Activated naive CD4-positive, alpha-beta T cell treated with anti-CD3 and anti-CD28 coated beads, Interleukin-2, amount 10 ng/mL, durations not matched to agents 7 days and 5 days (primary cell): ENCODE measurements around the gene WDR19.
"Not testable (repeated sequence)": the region's sequence is repeated elsewhere in the genome, so short reads cannot be mapped to it uniquely, and the experiment has no call there.

Experiments
- CTCF ChIA-PET: fragments of 350-600 bp; sonication (Branson Sonifier 250); formaldehyde crosslinking; loops from one replicate; lab custom pipeline; 2021; ENCODE audit warnings: antibody characterized with exemption; lab: Charles Lee
- DNase-seq: peaks from one replicate; pipeline ENCODE4 v3.0.0-alpha.2; 2020
- H3K27ac Mint-ChIP-seq: one replicate; pipeline ENCODE4 v1.8.0; 2021; ENCODE audit warnings: mild to moderate bottlenecking, moderate library complexity, mixed read lengths
- H3K27me3 Mint-ChIP-seq: one replicate; pipeline ENCODE4 v1.8.0; 2021; ENCODE audit warnings: mild to moderate bottlenecking, mixed read lengths
- H3K36me3 Mint-ChIP-seq: one replicate; pipeline ENCODE4 v1.8.0; 2021; ENCODE audit warnings: mixed read lengths
- H3K4me1 Mint-ChIP-seq: one replicate; pipeline ENCODE4 v1.8.0; 2021; ENCODE audit warnings: mixed read lengths
- H3K4me3 Mint-ChIP-seq: one replicate; pipeline ENCODE4 v1.8.0; 2021; ENCODE audit warnings: mild to moderate bottlenecking, moderate library complexity, mixed read lengths
- H3K9me3 Mint-ChIP-seq: one replicate; pipeline ENCODE4 v1.8.0; 2021; ENCODE audit warnings: mixed read lengths

WDR19 gene

GRCh38 chr4:39292433-39292832 lies 110.1 kb downstream of the WDR19 start:
- peaks cover 62% of the 10 kb centered on the region for H3K36me3 Mint-ChIP-seq
- H3K27ac Mint-ChIP-seq, H3K4me1 Mint-ChIP-seq, DNase-seq, H3K9me3 Mint-ChIP-seq, H3K27me3 Mint-ChIP-seq, H3K4me3 Mint-ChIP-seq, CTCF ChIA-PET: not testable (repeated sequence)

GRCh38 chr4:39295784-39296183 lies 113.5 kb downstream of the WDR19 start:
- H3K27ac Mint-ChIP-seq = no peak overlapping the region
- no peak for DNase-seq
- H3K4me1 Mint-ChIP-seq = no peaks in the 10 kb centered on the region
- peaks cover 2% of the 10 kb centered on the region for H3K9me3 Mint-ChIP-seq
- H3K27me3 Mint-ChIP-seq = no peaks in the 10 kb centered on the region
- H3K36me3 Mint-ChIP-seq = peaks cover 69% of the 10 kb centered on the region
- H3K4me3 Mint-ChIP-seq = no peak overlapping the region
- CTCF ChIA-PET = no interaction called here

- peaks cover 66% of the 10 kb centered on the region for H3K36me3 Mint-ChIP-seq
- no peaks in the 10 kb centered on the region for H3K27me3 Mint-ChIP-seq
- no peak for DNase-seq
- CTCF ChIA-PET = no interaction called here
- no peak overlapping the region for H3K27ac Mint-ChIP-seq
- no peak overlapping the region for H3K4me3 Mint-ChIP-seq
- peaks cover 8% of the 10 kb centered on the region for H3K4me1 Mint-ChIP-seq
- no peaks in the 10 kb centered on the region for H3K9me3 Mint-ChIP-seq
Observed at GRCh38 chr4:39302901-39303300, 120.6 kb downstream of the WDR19 start.

- no peak overlapping the region for H3K27ac Mint-ChIP-seq
- CTCF ChIA-PET = no interaction called here
- peaks cover 69% of the 10 kb centered on the region for H3K36me3 Mint-ChIP-seq
Observed at GRCh38 chr4:39303871-39304270, 121.5 kb downstream of the WDR19 start.

GRCh38 chr4:39304651-39305050 lies 122.3 kb downstream of the WDR19 start:
- H3K9me3 Mint-ChIP-seq = no peaks in the 10 kb centered on the region
- DNase-seq = no peak
- peaks cover 11% of the 10 kb centered on the region for H3K4me1 Mint-ChIP-seq
- no peak overlapping the region for H3K27ac Mint-ChIP-seq
- H3K4me3 Mint-ChIP-seq = no peak overlapping the region
- no peaks in the 10 kb centered on the region for H3K27me3 Mint-ChIP-seq
- peaks cover 67% of the 10 kb centered on the region for H3K36me3 Mint-ChIP-seq
- CTCF ChIA-PET = no interaction called here

More at GRCh38 chr4:39303871-39304270, 121.5 kb downstream of the WDR19 start:
- H3K9me3 Mint-ChIP-seq = no peaks in the 10 kb centered on the region
- no peak overlapping the region for H3K4me3 Mint-ChIP-seq
- DNase-seq = no peak
- no peaks in the 10 kb centered on the region for H3K27me3 Mint-ChIP-seq
- H3K4me1 Mint-ChIP-seq = peaks cover 11% of the 10 kb centered on the region

- Mint-ChIP-seq H3K27me3 (no peaks in the 10 kb centered on the region), H3K36me3 (peaks cover 58% of the 10 kb centered on the region), H3K4me1 (peaks cover 11% of the 10 kb centered on the region), H3K9me3 (no peaks in the 10 kb centered on the region), H3K4me3 (no peak overlapping the region), H3K27ac (no peak overlapping the region)
- CTCF ChIA-PET = no interaction called here
- DNase-seq = no peak
Observed at GRCh38 chr4:39305912-39306677, 123.8 kb downstream of the WDR19 start.

- H3K27ac Mint-ChIP-seq = peak overlapping the region; percentile 62
- peaks cover 60% of the 10 kb centered on the region for H3K36me3 Mint-ChIP-seq
- H3K4me1 Mint-ChIP-seq = peaks cover 11% of the 10 kb centered on the region
- DNase-seq = no peak
- no peak overlapping the region for H3K4me3 Mint-ChIP-seq
- no peaks in the 10 kb centered on the region for H3K27me3 Mint-ChIP-seq
- CTCF ChIA-PET = no interaction called here
- H3K9me3 Mint-ChIP-seq = no peaks in the 10 kb centered on the region
Observed at GRCh38 chr4:39308611-39309010, 126.3 kb downstream of the WDR19 start.

- H3K4me3 Mint-ChIP-seq = no peak overlapping the region
- DNase-seq = no peak
- H3K27me3 Mint-ChIP-seq = no peaks in the 10 kb centered on the region
- H3K27ac Mint-ChIP-seq = peak overlapping the region; percentile 16
- no peaks in the 10 kb centered on the region for H3K9me3 Mint-ChIP-seq
- H3K36me3 Mint-ChIP-seq = peaks cover 44% of the 10 kb centered on the region
- H3K4me1 Mint-ChIP-seq = peaks cover 3% of the 10 kb centered on the region
- CTCF ChIA-PET = no interaction called here
Observed at GRCh38 chr4:39312816-39313215, 130.5 kb downstream of the WDR19 start.

- Mint-ChIP-seq H3K4me3 (no peak overlapping the region), H3K4me1 (no peaks in the 10 kb centered on the region), H3K27me3 (no peaks in the 10 kb centered on the region), H3K27ac (no peak overlapping the region), H3K9me3 (no peaks in the 10 kb centered on the region), H3K36me3 (peaks cover 44% of the 10 kb centered on the region)
- no peak for DNase-seq
- CTCF ChIA-PET = no interaction called here
Observed at GRCh38 chr4:39319676-39320075, 137.3 kb downstream of the WDR19 start.

GRCh38 chr4:39320381-39321115 lies 138.2 kb downstream of the WDR19 start:
- Mint-ChIP-seq H3K4me1 (no peaks in the 10 kb centered on the region), H3K27me3 (no peaks in the 10 kb centered on the region), H3K4me3 (no peak overlapping the region), H3K36me3 (peaks cover 50% of the 10 kb centered on the region), H3K9me3 (no peaks in the 10 kb centered on the region), H3K27ac (no peak overlapping the region)
- CTCF ChIA-PET = no interaction called here
- no peak for DNase-seq

GRCh38 chr4:39323821-39324220 lies 141.5 kb downstream of the WDR19 start:
- CTCF ChIA-PET = no interaction called here
- Mint-ChIP-seq H3K27me3 (no peaks in the 10 kb centered on the region), H3K9me3 (no peaks in the 10 kb centered on the region), H3K4me1 (no peaks in the 10 kb centered on the region), H3K36me3 (peaks cover 65% of the 10 kb centered on the region), H3K27ac (no peak overlapping the region), H3K4me3 (no peak overlapping the region)
- DNase-seq = no peak

GRCh38 chr4:39324446-39324845 lies 142.1 kb downstream of the WDR19 start:
- Mint-ChIP-seq H3K4me3 (no peak overlapping the region), H3K9me3 (no peaks in the 10 kb centered on the region), H3K27ac (no peak overlapping the region), H3K27me3 (no peaks in the 10 kb centered on the region), H3K36me3 (peaks cover 65% of the 10 kb centered on the region), H3K4me1 (no peaks in the 10 kb centered on the region)
- CTCF ChIA-PET = no interaction called here
- no peak for DNase-seq

GRCh38 chr4:39324897-39325613 lies 142.7 kb downstream of the WDR19 start:
- CTCF ChIA-PET = no interaction called here
- H3K36me3 Mint-ChIP-seq = peaks cover 60% of the 10 kb centered on the region
- H3K27ac Mint-ChIP-seq = no peak overlapping the region
- H3K27me3 Mint-ChIP-seq = no peaks in the 10 kb centered on the region
- no peaks in the 10 kb centered on the region for H3K9me3 Mint-ChIP-seq
- H3K4me1 Mint-ChIP-seq = no peaks in the 10 kb centered on the region
- H3K4me3 Mint-ChIP-seq = no peak overlapping the region
- DNase-seq = no peak

- Mint-ChIP-seq H3K36me3 (peaks cover 51% of the 10 kb centered on the region), H3K4me3 (no peak overlapping the region), H3K4me1 (no peaks in the 10 kb centered on the region), H3K9me3 (no peaks in the 10 kb centered on the region), H3K27ac (no peak overlapping the region), H3K27me3 (no peaks in the 10 kb centered on the region)
- CTCF ChIA-PET = no interaction called here
- no peak for DNase-seq
Observed at GRCh38 chr4:39326468-39326977, 144.2 kb downstream of the WDR19 start.
